OCI-LY3 (cell line): ENCODE data around the gene C11orf21.

Experiments
- CTCF ChIP-seq: fragments of 200-600, 300-600 bp; sonication (generic); IDR thresholded peaks from 2 replicates; pipeline ENCODE4 v1.5.1; 2014; ENCODE audit warnings: antibody characterized with exemption, low read length, low read depth
- EZH2phosphoT487 ChIP-seq: fragments of 200-600 bp; shearing (Covaris generic); IDR thresholded peaks from 2 replicates; pipeline ENCODE4 v1.6.1; 2018; ENCODE audit warnings: antibody characterized with exemption, mixed run types, low read depth

- TF ChIP-seq CTCF (no peak), EZH2phosphoT487 (no peak)
Observed at GRCh38 chr11:2277008-2277346, 24.7 kb downstream of the C11orf21 start.
